ENCODE data around the gene ADAM23. TPM values are rescaled to one million over a fixed set of nuclear protein-coding genes. Genes with fewer than 3 reads are reported as not detected.

The ADAM23 gene
- total and polyA plus RNA-seq, 4 donors = 0.12 to 0.51 (median 0.17) TPM; not detected in 1

DNA sequence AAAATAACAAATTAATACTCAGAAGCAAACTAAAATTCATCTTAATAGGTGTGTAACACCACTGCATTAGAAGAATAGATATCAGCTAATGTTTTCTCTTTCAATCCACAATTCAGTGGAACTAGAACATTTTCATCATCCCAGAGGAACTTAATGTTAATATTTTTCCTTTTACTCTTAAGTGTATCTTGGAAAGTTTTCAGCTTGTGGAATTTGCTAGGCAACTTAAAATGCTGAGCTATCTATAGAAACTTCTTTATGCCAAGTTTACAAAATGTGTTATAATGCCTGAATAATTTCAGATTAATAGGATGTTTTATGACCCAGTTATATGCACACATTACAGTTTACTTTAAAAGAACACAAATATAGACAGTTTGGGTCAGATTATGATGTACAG is 112.4 kb downstream of the ADAM23 start (continued):
- TF ChIP-seq, protein P1, sequence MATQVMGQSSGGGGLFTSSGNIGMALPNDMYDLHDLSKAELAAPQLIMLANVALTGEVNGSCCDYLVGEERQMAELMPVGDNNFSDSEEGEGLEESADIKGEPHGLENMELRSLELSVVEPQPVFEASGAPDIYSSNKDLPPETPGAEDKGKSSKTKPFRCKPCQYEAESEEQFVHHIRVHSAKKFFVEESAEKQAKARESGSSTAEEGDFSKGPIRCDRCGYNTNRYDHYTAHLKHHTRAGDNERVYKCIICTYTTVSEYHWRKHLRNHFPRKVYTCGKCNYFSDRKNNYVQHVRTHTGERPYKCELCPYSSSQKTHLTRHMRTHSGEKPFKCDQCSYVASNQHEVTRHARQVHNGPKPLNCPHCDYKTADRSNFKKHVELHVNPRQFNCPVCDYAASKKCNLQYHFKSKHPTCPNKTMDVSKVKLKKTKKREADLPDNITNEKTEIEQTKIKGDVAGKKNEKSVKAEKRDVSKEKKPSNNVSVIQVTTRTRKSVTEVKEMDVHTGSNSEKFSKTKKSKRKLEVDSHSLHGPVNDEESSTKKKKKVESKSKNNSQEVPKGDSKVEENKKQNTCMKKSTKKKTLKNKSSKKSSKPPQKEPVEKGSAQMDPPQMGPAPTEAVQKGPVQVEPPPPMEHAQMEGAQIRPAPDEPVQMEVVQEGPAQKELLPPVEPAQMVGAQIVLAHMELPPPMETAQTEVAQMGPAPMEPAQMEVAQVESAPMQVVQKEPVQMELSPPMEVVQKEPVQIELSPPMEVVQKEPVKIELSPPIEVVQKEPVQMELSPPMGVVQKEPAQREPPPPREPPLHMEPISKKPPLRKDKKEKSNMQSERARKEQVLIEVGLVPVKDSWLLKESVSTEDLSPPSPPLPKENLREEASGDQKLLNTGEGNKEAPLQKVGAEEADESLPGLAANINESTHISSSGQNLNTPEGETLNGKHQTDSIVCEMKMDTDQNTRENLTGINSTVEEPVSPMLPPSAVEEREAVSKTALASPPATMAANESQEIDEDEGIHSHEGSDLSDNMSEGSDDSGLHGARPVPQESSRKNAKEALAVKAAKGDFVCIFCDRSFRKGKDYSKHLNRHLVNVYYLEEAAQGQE (IDR thresholded peaks at IDR 0.05) = no peak
- TF ChIP-seq NR2F2 (IDR thresholded peaks at IDR 0.05) = no peak

- peak; percentile 37 for TF ChIP-seq CTCF (IDR thresholded peaks at IDR 0.05; ENCODE audit: low read depth, low read length, missing input control)
- peak; percentile 44 to 58 for TF ChIP-seq RAD21 (IDR thresholded peaks at IDR 0.05)
- TF ChIP-seq, protein P2, sequence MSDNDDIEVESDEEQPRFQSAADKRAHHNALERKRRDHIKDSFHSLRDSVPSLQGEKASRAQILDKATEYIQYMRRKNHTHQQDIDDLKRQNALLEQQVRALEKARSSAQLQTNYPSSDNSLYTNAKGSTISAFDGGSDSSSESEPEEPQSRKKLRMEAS (IDR thresholded peaks at IDR 0.05) = no peak
- peaks cover 0 to 3% (median 0%) of the 10 kb centered on the region in 4 donors for H3K27me3 ChIP-seq (ENCODE audit: control insufficient read depth in 4 of 4, insufficient read depth in 4 of 4, low read length in 3 of 4)
- no peaks in the 10 kb centered on the region for H3K9me3 ChIP-seq (ENCODE audit: control insufficient read depth in 4 of 4, low read length in 3 of 4)
- no peaks in the 10 kb centered on the region for H3K4me1 ChIP-seq (ENCODE audit: control insufficient read depth in 4 of 4, insufficient read depth in 4 of 4, low read length in 3 of 4)
- H3K4me3 ChIP-seq (ENCODE audit: low read depth in 1 of 3, low read length in 3 of 3) = no peak overlapping the region
- no peaks in the 10 kb centered on the region for H3K36me3 ChIP-seq (ENCODE audit: control insufficient read depth in 4 of 4, insufficient read depth in 3 of 4, low read depth in 1 of 4, low read length in 3 of 4)
- DNase-seq (ENCODE audit: low spot score) = no peak
- WGBS = 61% methylated on average over 5 of the region's 5 CpGs
- H3K9ac ChIP-seq (ENCODE audit: low read depth in 1 of 2, low read length in 2 of 2) = no peak overlapping the region
- no peak overlapping the region for H3K27ac ChIP-seq (ENCODE audit: low read depth in 1 of 2, low read length in 2 of 2)
These were observed 113.1 kb downstream of the ADAM23 start for GRCh38 chr2:206556357-206556949.

GRCh38 chr2:206557321-206557720 is 114.0 kb downstream of the ADAM23 start:
- H3K9me3 ChIP-seq (ENCODE audit: control insufficient read depth in 4 of 4, low read length in 3 of 4) = no peaks in the 10 kb centered on the region
- TF ChIP-seq FOXA2 (IDR thresholded peaks at IDR 0.05) = no peak
- no peak for TF ChIP-seq FOXA1 (IDR thresholded peaks at IDR 0.05)
- no peak for TF ChIP-seq HNF4G (IDR thresholded peaks at IDR 0.05)
- TF ChIP-seq EGR1 (IDR thresholded peaks at IDR 0.05; ENCODE audit: low read depth in 2 of 2) = no peak
- no peak for TF ChIP-seq CTCF (IDR thresholded peaks at IDR 0.05; ENCODE audit: low read depth, low read length, missing input control)
- TF ChIP-seq, protein P2 (IDR thresholded peaks at IDR 0.05) = no peak
- TF ChIP-seq ATF3 (IDR thresholded peaks at IDR 0.05) = no peak
- no peak for TF ChIP-seq SP1 (IDR thresholded peaks at IDR 0.05)
- TF ChIP-seq JUND (IDR thresholded peaks at IDR 0.05) = no peak
- WGBS = 93% methylated on average over 4 of the region's 4 CpGs

More at GRCh38 chr2:206557321-206557720, 114.0 kb downstream of the ADAM23 start:
- no peak overlapping the region for H3K4me3 ChIP-seq (ENCODE audit: low read depth in 1 of 3, low read length in 3 of 3)
- peaks cover 0 to 3% (median 0%) of the 10 kb centered on the region in 4 donors for H3K27me3 ChIP-seq (ENCODE audit: control insufficient read depth in 4 of 4, insufficient read depth in 4 of 4, low read length in 3 of 4)
- H3K9ac ChIP-seq (ENCODE audit: low read depth in 1 of 2, low read length in 2 of 2) = no peak overlapping the region
- no peaks in the 10 kb centered on the region for H3K4me1 ChIP-seq (ENCODE audit: control insufficient read depth in 4 of 4, insufficient read depth in 4 of 4, low read length in 3 of 4)
- no peak overlapping the region for H3K27ac ChIP-seq (ENCODE audit: low read depth in 1 of 2, low read length in 2 of 2)
- no peaks in the 10 kb centered on the region for H3K36me3 ChIP-seq (ENCODE audit: control insufficient read depth in 4 of 4, insufficient read depth in 3 of 4, low read depth in 1 of 4, low read length in 3 of 4)
- DNase-seq (ENCODE audit: low spot score) = no peak

Data from liver (tissue), 9 donors.